HAP-1 (cell line): Measurements from ENCODE around the gene SLC5A2.

ENCODE experiments used
- DNase-seq, 2 experiments: peaks; one replicate each; pipeline ENCODE4 v3.0.0-alpha.2; 2016 to 2020; ENCODE audit warnings: low spot score in 2 of 2
- H3K27me3 ChIP-seq: fragments of 250-450 bp; sonication (Bioruptor Pico); 2 replicates; pipeline ENCODE4 v1.5.1; 2020; ENCODE audit warnings: low read depth, mild to moderate bottlenecking, moderate library complexity
- H3K36me3 ChIP-seq: fragments of 250-450 bp; sonication (Bioruptor Pico); replicated peaks from 2 replicates; pipeline ENCODE4 v1.5.1; 2020; ENCODE audit warnings: mild to moderate bottlenecking
- H3K4me1 ChIP-seq: fragments of 250-450 bp; sonication (Bioruptor Pico); 2 replicates; pipeline ENCODE4 v1.5.1; 2020; ENCODE audit warnings: mild to moderate bottlenecking
- H3K4me3 ChIP-seq: fragments of 250-450 bp; sonication (Bioruptor Pico); 2 replicates; pipeline ENCODE4 v1.5.1; 2020; ENCODE audit warnings: mild to moderate bottlenecking, moderate library complexity
- H3K9me3 ChIP-seq: fragments of 250-450 bp; sonication (Bioruptor Pico); 2 replicates; pipeline ENCODE4 v1.5.1; 2020; ENCODE audit warnings: mild to moderate bottlenecking, moderate library complexity
- in situ Hi-C: fragments of 300-500 bp; cut with MboI; formaldehyde crosslinking; loops from 3 replicates; pipeline ENCODE4 v1.14.3; 2020; ENCODE audit warnings: low sequenced_read_pairs, inconsistent platforms, mixed read lengths

SLC5A2 gene

GRCh38 chr16:31464781-31465260 lies 18.1 kb upstream of the SLC5A2 start:
- Histone ChIP-seq H3K36me3 (0 out of 2 replicates have a peak, but pooled peaks cover 3% of the 10 kb centered on the region), H3K4me1 (peaks cover 3% of the 10 kb centered on the region; the same call in 1 of the 2 replicates), H3K9me3 (no peaks in the 10 kb centered on the region), H3K4me3 (no peak overlapping the region), H3K27me3 (no peaks in the 10 kb centered on the region)
- no peak for DNase-seq
- in situ Hi-C loops: no loop called here

- 0 out of 2 replicates have a peak, but pooled peaks cover 3% of the 10 kb centered on the region for H3K36me3 ChIP-seq
- in situ Hi-C loops: no loop called here
- H3K9me3 ChIP-seq: no peaks in the 10 kb centered on the region
- H3K4me1 ChIP-seq: no peaks in the 10 kb centered on the region
- no peak overlapping the region for H3K4me3 ChIP-seq
- H3K27me3 ChIP-seq: no peaks in the 10 kb centered on the region
- DNase-seq: no peak
These were observed 17.0 kb upstream of the SLC5A2 start for GRCh38 chr16:31465788-31466370.

GRCh38 chr16:31466381-31466841 lies 16.5 kb upstream of the SLC5A2 start:
- H3K4me1 ChIP-seq: no peaks in the 10 kb centered on the region; the same call in 1 of the 2 replicates
- H3K9me3 ChIP-seq: no peaks in the 10 kb centered on the region
- 0 out of 2 replicates have a peak, but pooled peaks cover 3% of the 10 kb centered on the region for H3K36me3 ChIP-seq

GRCh38 chr16:31467151-31467773 lies 15.7 kb upstream of the SLC5A2 start:
- Histone ChIP-seq H3K9me3 (no peaks in the 10 kb centered on the region), H3K4me3 (no peak overlapping the region), H3K27me3 (no peaks in the 10 kb centered on the region), H3K36me3 (0 out of 2 replicates have a peak, but pooled peaks cover 3% of the 10 kb centered on the region), H3K4me1 (peaks cover 3% of the 10 kb centered on the region; the same call in 1 of the 2 replicates)
- in situ Hi-C loops: no loop called here
- no peak for DNase-seq

More at GRCh38 chr16:31466381-31466841, 16.5 kb upstream of the SLC5A2 start:
- no peak for DNase-seq
- H3K27me3 ChIP-seq: no peaks in the 10 kb centered on the region
- no peak overlapping the region for H3K4me3 ChIP-seq
- in situ Hi-C loops: no loop called here

- Histone ChIP-seq H3K4me3 (no peak overlapping the region), H3K36me3 (0 out of 2 replicates have a peak, but pooled peaks cover 3% of the 10 kb centered on the region), H3K27me3 (no peaks in the 10 kb centered on the region), H3K4me1 (peaks cover 8% of the 10 kb centered on the region), H3K9me3 (no peaks in the 10 kb centered on the region)
- DNase-seq: no peak
- in situ Hi-C loops: no loop called here
These were observed 15.1 kb upstream of the SLC5A2 start for GRCh38 chr16:31467858-31468257.

GRCh38 chr16:31470615-31471014 lies 12.3 kb upstream of the SLC5A2 start:
- Histone ChIP-seq H3K4me1 (peaks cover 10% of the 10 kb centered on the region), H3K4me3 (no peak overlapping the region), H3K36me3 (0 out of 2 replicates have a peak, but pooled peaks cover 3% of the 10 kb centered on the region), H3K27me3 (no peaks in the 10 kb centered on the region), H3K9me3 (no peaks in the 10 kb centered on the region)
- in situ Hi-C loops: no loop called here
- DNase-seq: no peak

- Histone ChIP-seq H3K9me3 (no peaks in the 10 kb centered on the region), H3K4me3 (peak overlapping the region; percentile 48), H3K27me3 (no peaks in the 10 kb centered on the region), H3K36me3 (0 out of 2 replicates have a peak, but pooled peaks cover 3% of the 10 kb centered on the region), H3K4me1 (peaks cover 10% of the 10 kb centered on the region)
- in situ Hi-C loops: no loop called here
- DNase-seq: no peak
These were observed 11.6 kb upstream of the SLC5A2 start for GRCh38 chr16:31471241-31471874.

- peak in 1 of 2 experiments; percentile 67 for DNase-seq
- no peaks in the 10 kb centered on the region for H3K9me3 ChIP-seq
- H3K4me3 ChIP-seq: peak within 1 kb of the TSS; percentile 48
- H3K27me3 ChIP-seq: no peaks in the 10 kb centered on the region
- peaks cover 10% of the 10 kb centered on the region for H3K4me1 ChIP-seq
- 0 out of 2 replicates have a peak, but pooled peaks cover 1% of the 10 kb centered on the region for H3K36me3 ChIP-seq
- in situ Hi-C loops: no loop called here
These were observed 10.8 kb upstream of the SLC5A2 start, which contains the start of gene TGFB1I1 for GRCh38 chr16:31471875-31472708. Gene TGFB1I1 (plus strand): TSS chr16:31472152. CDS start chr16:31472189, 37 bp downstream.

GRCh38 chr16:31472709-31473203 lies 10.2 kb upstream of the SLC5A2 start:
- Histone ChIP-seq H3K4me1 (peaks cover 10% of the 10 kb centered on the region), H3K9me3 (no peaks in the 10 kb centered on the region), H3K27me3 (no peaks in the 10 kb centered on the region), H3K4me3 (peak overlapping the region; percentile 48), H3K36me3 (no peaks in the 10 kb centered on the region)
- in situ Hi-C loops: no loop called here
- peak in 1 of 2 experiments; percentile 85 for DNase-seq

GRCh38 chr16:31473264-31473984 lies 9.5 kb upstream of the SLC5A2 start:
- Histone ChIP-seq H3K4me1 (peaks cover 10% of the 10 kb centered on the region), H3K9me3 (no peaks in the 10 kb centered on the region), H3K36me3 (no peaks in the 10 kb centered on the region), H3K4me3 (no peak overlapping the region), H3K27me3 (no peaks in the 10 kb centered on the region)
- in situ Hi-C loops: no loop called here
- DNase-seq: no peak

GRCh38 chr16:31474173-31474714 lies 8.7 kb upstream of the SLC5A2 start:
- Histone ChIP-seq H3K36me3 (no peaks in the 10 kb centered on the region), H3K9me3 (no peaks in the 10 kb centered on the region), H3K4me3 (no peak overlapping the region), H3K4me1 (peaks cover 10% of the 10 kb centered on the region), H3K27me3 (no peaks in the 10 kb centered on the region)
- no peak for DNase-seq
- in situ Hi-C loops: no loop called here
